GM12892 (cell line): ENCODE results near the gene KCNC1.

Experiments used
- POLR2A ChIP-seq: IDR thresholded peaks from 2 replicates; pipeline ENCODE4 v1.6.1; 2011; ENCODE audit warnings: low read depth, low read length, control low read depth
- POLR2AphosphoS5 ChIP-seq: IDR thresholded peaks from 2 replicates; pipeline ENCODE4 v1.6.1; 2011; ENCODE audit warnings: low read depth, low read length, control low read depth
- TAF1 ChIP-seq: IDR thresholded peaks from 2 replicates; pipeline ENCODE4 v1.6.1; 2011; ENCODE audit warnings: low read depth, mild to moderate bottlenecking, control low read depth, low read length, borderline replicate concordance

DNA sequence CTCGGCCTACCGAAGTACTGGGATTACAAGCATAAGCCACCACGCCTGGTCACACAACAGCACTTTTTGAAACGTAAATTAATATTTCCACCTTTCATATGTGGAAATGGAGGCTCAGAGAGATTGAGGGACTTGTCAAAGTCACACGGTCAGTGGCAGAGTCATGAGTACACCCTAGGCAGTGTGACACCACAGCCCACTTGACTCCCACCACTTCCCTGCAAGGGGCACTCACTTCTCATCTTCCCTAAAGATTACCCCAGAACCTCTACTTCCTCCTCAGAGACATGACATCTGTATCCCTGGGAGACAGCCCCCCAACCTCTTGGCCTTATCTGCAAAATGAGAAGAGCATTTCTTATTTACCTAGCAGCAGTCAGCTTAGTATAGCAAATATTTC, 31.7 kb upstream of the KCNC1 start:
- TF ChIP-seq POLR2A (no peak), TAF1 (no peak), POLR2AphosphoS5 (no peak)
